SK-N-SH (cell line): Measurements from ENCODE around the gene ELF3.

Experiments used
- EP300 ChIP-seq, 2 experiments: IDR thresholded peaks; 2 replicates each; pipeline versions ENCODE4 v1.4.0 to v1.6.1; 2012; ENCODE audit warnings: borderline replicate concordance in 1 of 2, low read depth in 1 of 2, low read length in 1 of 2
- POLR2AphosphoS5 ChIP-seq: IDR thresholded peaks from 2 replicates; pipeline ENCODE4 v1.6.1; 2012; ENCODE audit warnings: low read depth, low read length
- RAD21 ChIP-seq: IDR thresholded peaks from 2 replicates; pipeline ENCODE4 v1.6.1; 2012; ENCODE audit warnings: mild to moderate bottlenecking, low read length
- YY1 ChIP-seq: IDR thresholded peaks from 2 replicates; pipeline ENCODE4 v1.4.0; 2012; ENCODE audit warnings: low read depth, mild to moderate bottlenecking
- TF ChIP-seq, protein P1 (sequence below): fragments of 200-600 bp; sonication (generic); IDR thresholded peaks from 2 replicates; pipeline ENCODE4 v1.6.1; 2017; ENCODE audit warnings: antibody characterized with exemption, mild to moderate bottlenecking, moderate library complexity

DNA sequence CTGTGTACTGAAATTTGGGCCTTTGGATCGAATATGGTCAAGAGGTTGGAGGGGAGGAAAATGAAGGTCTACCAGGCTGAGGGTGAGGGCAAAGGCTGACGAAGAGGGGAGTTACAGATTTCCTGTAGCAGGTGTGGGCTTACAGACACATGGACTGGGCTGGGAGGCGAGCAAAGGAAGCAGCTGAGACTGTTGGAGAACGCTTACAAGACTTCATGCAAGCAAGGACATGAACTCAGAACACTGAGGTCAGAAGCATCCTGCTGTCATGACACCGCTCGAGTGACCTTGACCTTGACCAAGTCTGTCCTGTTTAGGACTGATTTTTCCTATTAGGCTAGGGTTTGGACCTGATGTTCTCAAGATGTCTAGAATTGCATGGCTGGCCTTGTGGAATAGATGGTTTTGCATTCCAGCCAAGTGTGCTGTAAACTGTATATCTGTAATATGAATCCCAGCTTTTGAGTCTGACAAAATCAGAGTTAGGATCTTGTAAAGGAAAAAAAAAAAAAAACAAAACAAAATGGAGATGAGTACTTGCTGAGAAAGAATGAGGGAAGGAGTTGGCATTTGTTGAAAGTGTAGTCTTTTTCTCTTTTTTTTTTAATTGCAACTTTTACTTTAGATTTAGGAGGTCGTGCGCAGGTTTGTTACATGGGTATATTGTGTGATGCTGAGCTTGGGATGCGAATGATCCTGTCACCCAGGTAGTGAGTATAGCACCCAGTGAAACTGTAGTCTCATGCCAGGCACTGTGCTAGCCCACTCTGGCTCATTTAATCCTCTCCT lies 5.8 kb downstream of the ELF3 start:
- TF ChIP-seq POLR2AphosphoS5: no peak
- TF ChIP-seq, protein P1, sequence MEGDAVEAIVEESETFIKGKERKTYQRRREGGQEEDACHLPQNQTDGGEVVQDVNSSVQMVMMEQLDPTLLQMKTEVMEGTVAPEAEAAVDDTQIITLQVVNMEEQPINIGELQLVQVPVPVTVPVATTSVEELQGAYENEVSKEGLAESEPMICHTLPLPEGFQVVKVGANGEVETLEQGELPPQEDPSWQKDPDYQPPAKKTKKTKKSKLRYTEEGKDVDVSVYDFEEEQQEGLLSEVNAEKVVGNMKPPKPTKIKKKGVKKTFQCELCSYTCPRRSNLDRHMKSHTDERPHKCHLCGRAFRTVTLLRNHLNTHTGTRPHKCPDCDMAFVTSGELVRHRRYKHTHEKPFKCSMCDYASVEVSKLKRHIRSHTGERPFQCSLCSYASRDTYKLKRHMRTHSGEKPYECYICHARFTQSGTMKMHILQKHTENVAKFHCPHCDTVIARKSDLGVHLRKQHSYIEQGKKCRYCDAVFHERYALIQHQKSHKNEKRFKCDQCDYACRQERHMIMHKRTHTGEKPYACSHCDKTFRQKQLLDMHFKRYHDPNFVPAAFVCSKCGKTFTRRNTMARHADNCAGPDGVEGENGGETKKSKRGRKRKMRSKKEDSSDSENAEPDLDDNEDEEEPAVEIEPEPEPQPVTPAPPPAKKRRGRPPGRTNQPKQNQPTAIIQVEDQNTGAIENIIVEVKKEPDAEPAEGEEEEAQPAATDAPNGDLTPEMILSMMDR: no peak
- no peak for TF ChIP-seq EP300 (IDR thresholded peaks at IDR 0.05; ENCODE audit: borderline replicate concordance in 1 of 2, low read depth in 1 of 2, low read length in 1 of 2)
- no peak for TF ChIP-seq YY1
- TF ChIP-seq RAD21: no peak
